ENCODE results near the gene LRRC36.

DNA sequence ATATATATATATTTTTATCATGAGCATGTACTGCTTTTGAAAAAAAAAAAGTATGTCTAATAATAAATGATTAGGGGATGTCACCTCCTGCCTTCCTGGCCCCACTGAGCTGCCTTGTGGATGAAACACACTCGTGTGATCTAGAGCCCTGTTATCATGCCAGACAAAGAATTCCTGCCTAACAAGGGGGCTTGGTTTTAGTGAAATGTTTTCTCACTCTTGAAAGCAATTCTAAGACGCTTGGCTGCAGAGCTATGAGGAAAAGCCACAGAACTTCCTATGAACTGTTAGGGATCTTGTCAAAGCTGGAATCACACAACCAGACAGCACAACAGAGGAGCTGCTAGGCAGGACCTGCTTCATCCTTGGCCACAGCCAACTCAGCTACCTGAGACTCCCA, 85.7 kb downstream of the LRRC36 start:
- TF ChIP-seq POLR2A (IDR thresholded peaks at IDR 0.05; ENCODE audit: low read depth) (no peak), POLR2AphosphoS5 (IDR thresholded peaks at IDR 0.05) (no peak)
- TF ChIP-seq, protein P1, sequence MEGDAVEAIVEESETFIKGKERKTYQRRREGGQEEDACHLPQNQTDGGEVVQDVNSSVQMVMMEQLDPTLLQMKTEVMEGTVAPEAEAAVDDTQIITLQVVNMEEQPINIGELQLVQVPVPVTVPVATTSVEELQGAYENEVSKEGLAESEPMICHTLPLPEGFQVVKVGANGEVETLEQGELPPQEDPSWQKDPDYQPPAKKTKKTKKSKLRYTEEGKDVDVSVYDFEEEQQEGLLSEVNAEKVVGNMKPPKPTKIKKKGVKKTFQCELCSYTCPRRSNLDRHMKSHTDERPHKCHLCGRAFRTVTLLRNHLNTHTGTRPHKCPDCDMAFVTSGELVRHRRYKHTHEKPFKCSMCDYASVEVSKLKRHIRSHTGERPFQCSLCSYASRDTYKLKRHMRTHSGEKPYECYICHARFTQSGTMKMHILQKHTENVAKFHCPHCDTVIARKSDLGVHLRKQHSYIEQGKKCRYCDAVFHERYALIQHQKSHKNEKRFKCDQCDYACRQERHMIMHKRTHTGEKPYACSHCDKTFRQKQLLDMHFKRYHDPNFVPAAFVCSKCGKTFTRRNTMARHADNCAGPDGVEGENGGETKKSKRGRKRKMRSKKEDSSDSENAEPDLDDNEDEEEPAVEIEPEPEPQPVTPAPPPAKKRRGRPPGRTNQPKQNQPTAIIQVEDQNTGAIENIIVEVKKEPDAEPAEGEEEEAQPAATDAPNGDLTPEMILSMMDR (IDR thresholded peaks at IDR 0.05) = no peak

Measured in esophagus muscularis mucosa (tissue), 3 donors.